Adrenal gland (tissue), 12 donors: ENCODE results near the gene SEMA4A. TPM values are rescaled to one million over a fixed set of nuclear protein-coding genes. Genes with fewer than 3 reads are reported as not detected.
A peak's percentile ranks its signal among the peaks of the same experiment; 100 is the strongest.

Experiments
- DNase-seq, 7 donors: peaks; one replicate each; pipeline ENCODE4 v3.0.0-alpha.2; 2019 to 2020
- H3K27ac ChIP-seq, 5 donors: fragments of 200-600 bp; sonication (generic) in 4 of 5; 1 replicate in 3 of 5; 2 replicates in 2 of 5; pipeline versions ENCODE4 v1.5.1 to v1.8.0; 2016 to 2020; ENCODE audit warnings: mild to moderate bottlenecking in 1 of 5
- H3K27me3 ChIP-seq: fragments of 200-600 bp; 2 replicates; pipeline ENCODE4 v1.8.0; 2021
- H3K36me3 ChIP-seq, 2 donors: fragments of 200-600 bp; replicated peaks in 1 of 2; 1 replicate in 1 of 2; 2 replicates in 1 of 2; pipeline versions ENCODE4 v1.5.1 to v1.8.0; 2018 to 2022
- H3K4me1 ChIP-seq, 2 donors: fragments of 200-600 bp; replicated peaks in 1 of 2; 1 replicate in 1 of 2; 2 replicates in 1 of 2; pipeline versions ENCODE4 v1.5.1 to v1.8.0; 2018 to 2021
- H3K4me3 ChIP-seq, 4 donors: fragments of 200-600 bp; sonication (generic) in 3 of 4; one replicate each; pipeline ENCODE4 v1.5.1; 2016 to 2018
- H3K9me3 ChIP-seq, 3 donors: fragments of 200-600 bp; sonication (generic) in 1 of 3; replicated peaks in 1 of 3; 1 replicate in 2 of 3; 2 replicates in 1 of 3; pipeline versions ENCODE4 v1.5.1 to v1.8.0; 2016 to 2021
- POLR2A ChIP-seq, 2 donors: fragments of 450-650 bp; IDR thresholded peaks; one replicate each; pipeline ENCODE4 v1.6.1; 2017; ENCODE audit warnings: antibody characterized with exemption in 2 of 2, mild to moderate bottlenecking in 2 of 2, moderate library complexity in 1 of 2
- WGBS, 4 donors: extraction: QIAGEN DNeasy Blood & Tissue Kit in 2 of 4; methylation state at CpG; one replicate each; pipeline versions ENCODE4 v1.1.5 to v1.1.7; 2013 to 2017; 5-methylcytosine and 5-hydroxymethylcytosine counted together
- intact Hi-C, 2 donors: fragments of 100-400 bp; cut with DNase I; formaldehyde crosslinking; loops; one replicate each; pipeline versions ENCODE4 v1.14.1 to v1.15.0; 2022 to 2023
- polyA plus RNA-seq, 3 donors: library from polyadenylated mRNA; stranded (reverse); fragments of 200-250 nt in 2 of 3; fragments of 350-450 nt in 1 of 3; fragmentation: Illumina TruSeq in 1 of 3; extraction: RNeasy Lipid Tissue Mini Kit (QIAGEN cat#74804) in 1 of 3; gene quantifications; one replicate each; pipeline ENCODE4 v1.2.3, GENCODE V29; 2013 to 2014
- total RNA-seq, 9 donors: library from RNA; depleted of rRNA in 4 of 9; stranded (reverse); fragments of >200 nt in 4 of 9; fragments of 120-200 nt in 1 of 9; fragmentation: NEBNext Ultra II Directional in 1 of 9; extraction: Animal tissue kit (Norgen Biotek cat#: 25700) in 1 of 9; gene quantifications; one replicate each; pipeline versions ENCODE4 v1.1.0 to v1.2.4, GENCODE V29; 2013 to 2023
- TF ChIP-seq, protein P1 (sequence below), 6 experiments: fragments of 450-650 bp in 4 of 6; fragments of 200-600 bp in 2 of 6; sonication (generic) in 1 of 6; IDR thresholded peaks; 1 replicate in 5 of 6; 2 replicates in 1 of 6; pipeline versions ENCODE4 v1.5.1 to v1.8.0; 2016 to 2021; ENCODE audit warnings: antibody characterized with exemption in 6 of 6, mild to moderate bottlenecking in 2 of 6, moderate library complexity in 1 of 6
- donor health status: healthy with polysubstance abuse.
- donor health status: Bipolar disorder and iron deficiency.
- donor health status: DM: yes; HTN: yes; CAD: no.
- donor health status: DM: no; HTN: no; CAD: no.
- donor health status: DM: no; HTN: no; CAD: no.
- donor health status: DM: yes; HTN: yes; CAD: no.

Gene SEMA4A
- total and polyA plus RNA-seq, 12 donors = 0.30 to 4.8 (median 1.8) TPM

DNA sequence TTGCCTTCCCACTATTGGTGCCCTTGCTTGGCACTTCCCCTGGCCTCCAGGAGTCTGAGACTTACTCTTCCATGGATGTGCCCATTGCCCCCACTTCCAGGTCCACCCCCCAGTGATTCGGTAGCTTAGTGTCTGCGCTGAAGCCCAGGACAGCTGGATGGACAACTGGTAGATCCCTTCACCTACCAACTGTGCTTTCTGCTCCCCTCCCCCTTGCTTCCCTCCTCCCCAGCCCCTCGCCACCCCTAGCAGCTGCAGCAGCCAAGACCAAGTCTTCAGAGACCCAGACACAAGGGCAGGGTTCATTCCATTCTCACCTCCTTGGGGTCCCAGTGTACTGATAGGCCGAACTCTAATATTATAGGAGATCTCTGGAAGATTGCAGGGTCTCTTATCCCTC, 31.9 kb upstream of the SEMA4A start:
- intact Hi-C loops = no loop called here
- DNase-seq = no peak
- Histone ChIP-seq H3K27ac (peak overlapping the region; percentile 92 to 99 (median 98)), H3K27me3 (no peaks in the 10 kb centered on the region), H3K4me3 (peak overlapping the region in 2 of 4 donors; percentile 36 to 54), H3K36me3 (no peaks in the 10 kb centered on the region), H3K9me3 (no peaks in the 10 kb centered on the region), H3K4me1 (peaks cover 96 to 99% of the 10 kb centered on the region in 2 donors)
- 74 to 82% (median 79%) methylated on average over 3 to 4 of the region's 4 CpGs for WGBS, 4 donors
- no peak for TF ChIP-seq POLR2A (IDR thresholded peaks at IDR 0.05)
- TF ChIP-seq, protein P1, sequence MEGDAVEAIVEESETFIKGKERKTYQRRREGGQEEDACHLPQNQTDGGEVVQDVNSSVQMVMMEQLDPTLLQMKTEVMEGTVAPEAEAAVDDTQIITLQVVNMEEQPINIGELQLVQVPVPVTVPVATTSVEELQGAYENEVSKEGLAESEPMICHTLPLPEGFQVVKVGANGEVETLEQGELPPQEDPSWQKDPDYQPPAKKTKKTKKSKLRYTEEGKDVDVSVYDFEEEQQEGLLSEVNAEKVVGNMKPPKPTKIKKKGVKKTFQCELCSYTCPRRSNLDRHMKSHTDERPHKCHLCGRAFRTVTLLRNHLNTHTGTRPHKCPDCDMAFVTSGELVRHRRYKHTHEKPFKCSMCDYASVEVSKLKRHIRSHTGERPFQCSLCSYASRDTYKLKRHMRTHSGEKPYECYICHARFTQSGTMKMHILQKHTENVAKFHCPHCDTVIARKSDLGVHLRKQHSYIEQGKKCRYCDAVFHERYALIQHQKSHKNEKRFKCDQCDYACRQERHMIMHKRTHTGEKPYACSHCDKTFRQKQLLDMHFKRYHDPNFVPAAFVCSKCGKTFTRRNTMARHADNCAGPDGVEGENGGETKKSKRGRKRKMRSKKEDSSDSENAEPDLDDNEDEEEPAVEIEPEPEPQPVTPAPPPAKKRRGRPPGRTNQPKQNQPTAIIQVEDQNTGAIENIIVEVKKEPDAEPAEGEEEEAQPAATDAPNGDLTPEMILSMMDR (IDR thresholded peaks at IDR 0.05) = no peak

DNA sequence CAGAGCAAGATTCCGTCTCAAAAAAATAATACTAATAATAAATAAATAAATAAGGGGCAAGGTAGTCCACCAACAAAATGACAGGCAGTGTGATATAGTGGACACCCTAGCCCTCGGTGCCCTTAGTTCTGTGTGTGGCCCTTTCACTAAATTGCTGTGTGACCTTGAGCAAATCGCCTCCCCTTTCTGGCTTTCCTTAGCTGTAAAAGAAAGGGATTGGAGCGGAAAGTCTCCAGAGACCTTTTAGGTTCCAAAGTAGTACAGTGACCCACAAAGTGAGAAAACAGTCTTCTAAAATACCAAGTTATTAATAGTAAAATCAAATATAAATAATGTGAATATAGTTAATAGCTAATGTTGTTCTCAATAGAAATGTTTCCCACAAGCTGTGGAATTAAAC, 31.3 kb upstream of the SEMA4A start:
- H3K27ac ChIP-seq = peak overlapping the region; percentile 92 to 99 (median 98)

DNA sequence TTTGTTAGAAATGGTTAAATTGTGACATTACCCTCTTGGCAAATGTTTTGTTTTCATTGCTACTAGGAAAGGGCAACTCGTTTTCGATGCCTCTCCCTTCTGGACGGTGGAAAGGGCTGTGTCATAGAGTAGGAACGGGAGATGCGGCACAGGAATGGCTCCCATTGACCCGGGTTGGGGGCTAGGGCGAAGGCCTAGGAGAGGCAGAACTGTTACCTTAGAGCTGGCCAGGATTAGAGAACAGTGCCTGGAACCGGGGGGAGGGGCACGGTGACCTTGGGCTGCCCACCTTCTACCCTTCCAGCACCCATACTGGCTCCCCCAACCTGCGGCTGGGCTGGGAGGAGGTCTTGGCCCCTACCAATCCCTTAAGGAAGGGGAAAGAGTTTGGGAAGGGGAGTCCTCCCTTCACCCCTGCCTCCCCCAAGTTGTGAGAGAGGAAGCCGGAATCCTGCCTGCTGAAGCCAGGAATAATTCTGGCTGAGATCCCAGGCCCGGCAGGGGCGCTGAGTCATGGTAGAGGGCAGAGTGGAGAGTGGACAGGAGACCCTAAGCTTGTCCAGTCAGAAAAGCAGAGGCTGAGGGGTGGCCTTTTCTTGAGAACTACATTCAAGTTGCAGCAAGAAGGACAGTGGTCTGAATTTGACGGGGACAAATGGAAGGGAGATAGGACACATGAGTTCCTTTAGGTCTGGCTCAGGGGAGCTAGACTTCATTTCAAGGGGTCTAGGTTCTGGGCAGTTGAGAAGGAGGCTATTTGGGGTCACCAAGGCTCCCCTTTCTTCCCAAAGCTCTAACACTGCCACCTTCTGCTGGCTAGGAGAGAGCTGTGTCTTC, 30.6 kb upstream of the SEMA4A start:
- H3K27me3 ChIP-seq = no peaks in the 10 kb centered on the region
- WGBS, 4 donors = 16 to 22% (median 19%) methylated on average over 13 to 14 of the region's 14 CpGs
- intact Hi-C loops = no loop called here
- H3K9me3 ChIP-seq = no peaks in the 10 kb centered on the region
- no peaks in the 10 kb centered on the region for H3K36me3 ChIP-seq
- peak; percentile 90 to 96 (median 93) for DNase-seq
- H3K4me1 ChIP-seq = peaks cover 96 to 99% of the 10 kb centered on the region in 2 donors
- peak overlapping the region in 2 of 4 donors; percentile 36 to 54 for H3K4me3 ChIP-seq
- H3K27ac ChIP-seq = peak overlapping the region; percentile 92 to 99 (median 98)
- peak; percentile 26 to 82 for TF ChIP-seq POLR2A (IDR thresholded peaks at IDR 0.05)
- TF ChIP-seq, protein P1 (IDR thresholded peaks at IDR 0.05) = no peak

More for the DNA sequence above, 31.3 kb upstream of the SEMA4A start:
- TF ChIP-seq POLR2A (IDR thresholded peaks at IDR 0.05) = no peak
- TF ChIP-seq, protein P1 (IDR thresholded peaks at IDR 0.05) = no peak
- Histone ChIP-seq H3K4me3 (peak overlapping the region in 2 of 4 donors; percentile 36 to 54), H3K36me3 (no peaks in the 10 kb centered on the region), H3K4me1 (peaks cover 96 to 99% of the 10 kb centered on the region in 2 donors), H3K27me3 (no peaks in the 10 kb centered on the region), H3K9me3 (no peaks in the 10 kb centered on the region)
- intact Hi-C loops = no loop called here
- 27 to 34% (median 30%) methylated on average over 4 of the region's 4 CpGs for WGBS, 4 donors
- peak in 1 of 7 donors; percentile 57 for DNase-seq

DNA sequence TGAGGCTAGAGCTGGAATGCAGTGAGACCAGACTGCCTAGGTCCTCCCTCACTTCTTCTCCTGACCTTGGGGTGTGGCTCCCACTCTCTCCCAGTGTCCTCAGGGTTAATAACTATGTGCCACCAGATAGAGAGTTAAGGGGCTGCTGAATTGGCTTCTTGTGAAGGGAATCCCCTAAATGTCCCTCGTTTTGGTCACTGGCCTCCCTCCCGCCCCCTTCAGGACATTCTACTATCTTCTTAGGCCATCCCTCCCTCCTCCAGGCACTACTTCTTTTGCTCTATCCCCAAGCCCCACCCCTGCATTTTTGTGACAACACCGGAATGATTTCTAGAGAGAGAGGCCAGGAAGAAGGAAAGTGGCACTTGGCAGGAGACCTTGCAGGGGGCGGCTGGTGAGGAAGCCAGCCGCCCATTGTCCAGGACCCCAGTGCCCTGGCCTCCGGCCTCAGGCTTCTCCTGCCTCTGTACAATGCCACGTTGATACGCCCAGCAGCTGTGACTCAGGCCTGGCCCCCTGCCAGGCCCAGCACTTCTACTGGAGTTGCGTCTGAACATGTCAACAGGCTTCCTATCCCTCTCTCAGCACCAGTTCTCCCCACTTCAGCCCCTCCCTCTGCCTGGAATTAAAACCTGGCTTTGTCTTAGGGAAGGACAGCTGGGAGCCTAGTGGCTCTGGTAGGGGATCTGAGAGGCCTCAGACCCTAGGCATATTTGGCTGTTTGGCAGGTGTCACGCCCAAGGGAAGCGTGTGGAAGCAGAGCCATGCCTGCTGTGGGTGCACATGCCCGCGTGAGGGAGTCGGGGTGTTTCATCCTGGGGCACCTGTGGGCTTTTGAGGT, 29.8 kb upstream of the SEMA4A start:
- WGBS, 4 donors = 2 to 14% (median 8%) methylated on average over 8 to 14 of the region's 14 CpGs
- H3K9me3 ChIP-seq = no peaks in the 10 kb centered on the region
- H3K27me3 ChIP-seq = no peaks in the 10 kb centered on the region
- H3K36me3 ChIP-seq = no peaks in the 10 kb centered on the region
- intact Hi-C loops = no loop called here
- DNase-seq = peak; percentile 95 to 99 (median 97)
- H3K27ac ChIP-seq = peak overlapping the region; percentile 92 to 99 (median 98)
- TF ChIP-seq, protein P1 (IDR thresholded peaks at IDR 0.05) = peak in 3 of 6 experiments; percentile 18 to 37 (median 26)
- TF ChIP-seq POLR2A (IDR thresholded peaks at IDR 0.05) = peak; percentile 66 to 92
- peaks cover 98 to 99% of the 10 kb centered on the region in 2 donors for H3K4me1 ChIP-seq
- H3K4me3 ChIP-seq = peak overlapping the region in 2 of 4 donors; percentile 36 to 54
